GM12873 (cell line): ENCODE data around the gene C1orf105.

Source experiments
- CTCF ChIP-seq: IDR thresholded peaks from 2 replicates; pipeline ENCODE4 v1.5.1; 2012; ENCODE audit warnings: low read depth, mild to moderate bottlenecking, moderate library complexity, low read length, control low read depth; ENCODE audit not compliant: insufficient read depth; ENCODE audit errors: missing control alignments

Gene C1orf105

GRCh38 chr1:172465617-172466016 lies 45.1 kb downstream of the C1orf105 start:
- no peak for TF ChIP-seq CTCF

- no peak for TF ChIP-seq CTCF
These were observed 46.4 kb downstream of the C1orf105 start for GRCh38 chr1:172466795-172467407.

GRCh38 chr1:172467446-172467845 lies 47.0 kb downstream of the C1orf105 start:
- TF ChIP-seq CTCF = no peak

- TF ChIP-seq CTCF = no peak
These were observed 47.8 kb downstream of the C1orf105 start for GRCh38 chr1:172468296-172468695.

- TF ChIP-seq CTCF = no peak
These were observed 49.2 kb downstream of the C1orf105 start for GRCh38 chr1:172469717-172470116.

GRCh38 chr1:172470149-172470548 lies 49.7 kb downstream of the C1orf105 start:
- TF ChIP-seq CTCF = no peak

GRCh38 chr1:172471666-172472065 lies 51.2 kb downstream of the C1orf105 start:
- no peak for TF ChIP-seq CTCF
